Measurements from ENCODE around the gene SYNGR1. TPM values are rescaled to one million over a fixed set of nuclear protein-coding genes. Genes with fewer than 3 reads are reported as not detected.

The SYNGR1 gene
- total and polyA plus RNA-seq, 2 donors (not counting 1 experiment from before 2014, with no cell fraction given) = 13.0 to 13.5 TPM

DNA sequence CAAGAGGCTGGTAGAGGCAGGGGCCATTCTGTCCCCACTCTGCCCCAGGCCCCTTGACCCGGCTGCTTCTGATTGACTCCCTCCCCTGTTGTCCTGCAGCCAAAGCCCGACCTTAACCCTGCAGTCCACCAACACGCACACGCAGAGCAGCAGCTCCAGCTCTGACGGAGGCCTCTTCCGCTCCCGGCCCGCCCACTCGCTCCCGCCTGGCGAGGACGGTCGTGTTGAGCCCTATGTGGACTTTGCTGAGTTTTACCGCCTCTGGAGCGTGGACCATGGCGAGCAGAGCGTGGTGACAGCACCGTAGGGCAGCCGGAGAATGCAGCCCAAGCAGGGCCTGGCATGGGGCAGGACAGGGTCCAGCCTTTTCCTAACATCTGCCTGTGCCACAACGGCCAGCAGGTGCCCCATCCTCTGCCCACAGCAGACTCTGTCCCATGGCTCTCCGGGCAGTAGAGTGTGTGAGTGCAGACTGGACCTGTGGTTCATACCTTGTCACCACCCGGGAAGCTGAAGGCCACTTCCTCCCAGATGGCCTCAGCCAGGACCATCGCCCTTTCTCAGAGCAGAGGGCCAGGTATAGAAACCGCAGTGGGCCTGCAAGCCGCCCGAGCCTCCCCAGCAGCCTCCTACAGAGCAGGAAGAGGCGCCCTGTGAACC, 80.3 kb downstream of the SYNGR1 start:
- H3K27ac ChIP-seq (ENCODE audit: insufficient read depth, low read length) = no peak overlapping the region
- no peak overlapping the region for H2AFZ ChIP-seq (ENCODE audit: low read length)
- no peaks in the 10 kb centered on the region for H3K9me3 ChIP-seq (ENCODE audit: control insufficient read depth, insufficient read depth, low read depth, low read length)
- no peak overlapping the region for H3K4me3 ChIP-seq (replicated peaks in 1 of 4; ENCODE audit: control extremely low read depth in 1 of 4, insufficient read depth in 1 of 4, low read depth in 3 of 4, low read length in 4 of 4)
- H3K27me3 ChIP-seq (ENCODE audit: control insufficient read depth, insufficient read depth, low read length) = no peaks in the 10 kb centered on the region
- H3K9ac ChIP-seq (ENCODE audit: insufficient read depth, low read length) = no peak overlapping the region
- no peaks in the 10 kb centered on the region for H4K20me1 ChIP-seq (ENCODE audit: control insufficient read depth, extremely low read depth, insufficient read depth, low read length)
- H3K4me1 ChIP-seq (ENCODE audit: control insufficient read depth, extremely low read depth, insufficient read depth, low read length) = peaks cover 10% of the 10 kb centered on the region
- no peak for DNase-seq (ENCODE audit: low read depth in 2 of 2)
- H3K36me3 ChIP-seq (ENCODE audit: control insufficient read depth, insufficient read depth, low read length) = peaks cover 8% of the 10 kb centered on the region
- TF ChIP-seq, protein P1, sequence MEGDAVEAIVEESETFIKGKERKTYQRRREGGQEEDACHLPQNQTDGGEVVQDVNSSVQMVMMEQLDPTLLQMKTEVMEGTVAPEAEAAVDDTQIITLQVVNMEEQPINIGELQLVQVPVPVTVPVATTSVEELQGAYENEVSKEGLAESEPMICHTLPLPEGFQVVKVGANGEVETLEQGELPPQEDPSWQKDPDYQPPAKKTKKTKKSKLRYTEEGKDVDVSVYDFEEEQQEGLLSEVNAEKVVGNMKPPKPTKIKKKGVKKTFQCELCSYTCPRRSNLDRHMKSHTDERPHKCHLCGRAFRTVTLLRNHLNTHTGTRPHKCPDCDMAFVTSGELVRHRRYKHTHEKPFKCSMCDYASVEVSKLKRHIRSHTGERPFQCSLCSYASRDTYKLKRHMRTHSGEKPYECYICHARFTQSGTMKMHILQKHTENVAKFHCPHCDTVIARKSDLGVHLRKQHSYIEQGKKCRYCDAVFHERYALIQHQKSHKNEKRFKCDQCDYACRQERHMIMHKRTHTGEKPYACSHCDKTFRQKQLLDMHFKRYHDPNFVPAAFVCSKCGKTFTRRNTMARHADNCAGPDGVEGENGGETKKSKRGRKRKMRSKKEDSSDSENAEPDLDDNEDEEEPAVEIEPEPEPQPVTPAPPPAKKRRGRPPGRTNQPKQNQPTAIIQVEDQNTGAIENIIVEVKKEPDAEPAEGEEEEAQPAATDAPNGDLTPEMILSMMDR (conservative IDR thresholded peaks at IDR 0.05 in 1 of 2, IDR thresholded peaks at IDR 0.05 in 1 of 2; ENCODE audit: low read depth in 1 of 2, low read length in 2 of 2) = no peak
- TF ChIP-seq EZH2 (IDR thresholded peaks at IDR 0.05; ENCODE audit: low read length, missing control alignments) = no peak
- H3K4me2 ChIP-seq (ENCODE audit: extremely low read depth, insufficient read depth, low read length) = no peak overlapping the region
- no peaks in the 10 kb centered on the region for H3K79me2 ChIP-seq (ENCODE audit: control insufficient read depth, insufficient read depth, low read length)

DNA sequence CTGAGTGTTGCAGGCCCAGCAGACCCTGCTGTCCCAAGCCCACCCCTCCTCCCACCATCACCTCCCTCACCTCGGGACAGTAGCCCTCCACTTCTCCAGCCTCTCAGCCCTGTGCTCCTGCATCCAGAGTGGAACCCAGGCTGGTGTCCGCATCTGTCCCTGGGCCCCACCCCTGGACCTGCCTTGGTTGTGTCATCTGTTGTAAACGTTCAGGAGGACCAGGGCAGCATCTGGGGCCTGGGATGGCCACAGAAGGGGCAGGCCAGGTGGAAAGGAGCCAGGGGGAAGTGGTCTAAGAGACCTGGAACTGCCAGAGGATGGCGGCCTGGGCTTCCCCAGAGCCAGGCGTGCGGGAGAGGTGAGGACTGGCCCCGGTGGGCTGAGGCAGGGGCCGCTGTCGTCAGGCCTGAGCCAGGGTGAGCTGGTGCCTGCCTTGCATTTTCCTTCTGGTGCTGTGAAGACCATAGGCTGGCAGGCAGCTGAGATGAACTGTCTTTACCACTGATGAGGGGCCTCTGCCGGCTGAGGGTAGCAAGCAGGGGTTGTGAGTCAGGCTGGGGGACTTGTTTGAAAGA, 80.9 kb downstream of the SYNGR1 start:
- TF ChIP-seq, protein P1 (conservative IDR thresholded peaks at IDR 0.05 in 1 of 2, IDR thresholded peaks at IDR 0.05 in 1 of 2; ENCODE audit: low read depth in 1 of 2, low read length in 2 of 2) = no peak
- TF ChIP-seq EZH2 (IDR thresholded peaks at IDR 0.05; ENCODE audit: low read length, missing control alignments) = no peak
- H3K79me2 ChIP-seq (ENCODE audit: control insufficient read depth, insufficient read depth, low read length) = no peaks in the 10 kb centered on the region
- no peak overlapping the region for H3K4me2 ChIP-seq (ENCODE audit: extremely low read depth, insufficient read depth, low read length)
- no peaks in the 10 kb centered on the region for H3K9me3 ChIP-seq (ENCODE audit: control insufficient read depth, insufficient read depth, low read depth, low read length)
- no peak overlapping the region for H2AFZ ChIP-seq (ENCODE audit: low read length)
- no peaks in the 10 kb centered on the region for H3K27me3 ChIP-seq (ENCODE audit: control insufficient read depth, insufficient read depth, low read length)
- DNase-seq (ENCODE audit: low read depth in 2 of 2) = no peak
- no peak overlapping the region for H3K9ac ChIP-seq (ENCODE audit: insufficient read depth, low read length)
- no peak overlapping the region for H3K4me3 ChIP-seq (replicated peaks in 1 of 4; ENCODE audit: control extremely low read depth in 1 of 4, insufficient read depth in 1 of 4, low read depth in 3 of 4, low read length in 4 of 4)
- no peak overlapping the region for H3K27ac ChIP-seq (ENCODE audit: insufficient read depth, low read length)
- H3K36me3 ChIP-seq (ENCODE audit: control insufficient read depth, insufficient read depth, low read length) = peaks cover 8% of the 10 kb centered on the region
- H4K20me1 ChIP-seq (ENCODE audit: control insufficient read depth, extremely low read depth, insufficient read depth, low read length) = no peaks in the 10 kb centered on the region
- H3K4me1 ChIP-seq (ENCODE audit: control insufficient read depth, extremely low read depth, insufficient read depth, low read length) = peaks cover 10% of the 10 kb centered on the region

DNA sequence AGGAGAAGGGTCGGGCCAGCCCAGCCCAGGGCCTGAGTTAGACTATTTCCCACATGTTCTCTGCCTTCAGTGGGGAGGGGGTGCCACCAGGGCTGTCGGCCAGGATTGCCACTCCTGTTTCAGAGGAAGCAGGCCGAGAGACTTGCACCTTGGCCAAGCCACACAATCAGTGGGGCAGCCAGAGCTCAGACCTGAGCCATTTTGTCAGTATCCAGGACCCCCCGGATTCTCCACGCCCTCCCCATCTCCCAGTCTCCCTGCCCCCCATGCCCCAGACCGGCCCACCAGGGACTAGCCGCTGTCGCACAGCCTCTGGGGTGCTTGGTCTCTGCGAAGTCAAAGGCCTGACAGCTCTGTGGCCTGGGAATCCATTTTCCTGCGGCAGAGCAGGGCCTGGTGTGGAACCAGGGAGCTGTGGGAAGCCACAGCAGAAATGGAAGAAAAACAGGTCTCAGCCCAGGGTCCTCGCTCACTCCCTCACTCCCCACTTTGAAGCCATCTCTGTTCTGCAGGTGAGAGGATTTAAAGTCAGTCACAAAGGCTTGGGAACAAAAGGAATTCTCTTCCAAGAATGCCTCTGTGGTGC, 81.5 kb downstream of the SYNGR1 start:
- H3K27ac ChIP-seq (ENCODE audit: insufficient read depth, low read length) = peak overlapping the region; percentile 56

More for the DNA sequence above, 81.5 kb downstream of the SYNGR1 start:
- Histone ChIP-seq H3K4me1 (ENCODE audit: control insufficient read depth, extremely low read depth, insufficient read depth, low read length) (peaks cover 10% of the 10 kb centered on the region), H3K9me3 (ENCODE audit: control insufficient read depth, insufficient read depth, low read depth, low read length) (no peaks in the 10 kb centered on the region), H3K79me2 (ENCODE audit: control insufficient read depth, insufficient read depth, low read length) (no peaks in the 10 kb centered on the region), H3K27me3 (ENCODE audit: control insufficient read depth, insufficient read depth, low read length) (no peaks in the 10 kb centered on the region), H3K9ac (ENCODE audit: insufficient read depth, low read length) (peak overlapping the region; percentile 46), H3K4me2 (ENCODE audit: extremely low read depth, insufficient read depth, low read length) (no peak overlapping the region), H3K4me3 (replicated peaks in 1 of 4; ENCODE audit: control extremely low read depth in 1 of 4, insufficient read depth in 1 of 4, low read depth in 3 of 4, low read length in 4 of 4) (no peak overlapping the region), H2AFZ (ENCODE audit: low read length) (no peak overlapping the region), H3K36me3 (ENCODE audit: control insufficient read depth, insufficient read depth, low read length) (peaks cover 8% of the 10 kb centered on the region), H4K20me1 (ENCODE audit: control insufficient read depth, extremely low read depth, insufficient read depth, low read length) (no peaks in the 10 kb centered on the region)
- no peak for DNase-seq (ENCODE audit: low read depth in 2 of 2)
- no peak for TF ChIP-seq EZH2 (IDR thresholded peaks at IDR 0.05; ENCODE audit: low read length, missing control alignments)
- TF ChIP-seq, protein P1 (conservative IDR thresholded peaks at IDR 0.05 in 1 of 2, IDR thresholded peaks at IDR 0.05 in 1 of 2; ENCODE audit: low read depth in 1 of 2, low read length in 2 of 2) = no peak
